HepG2 (cell line): ENCODE measurements around the gene SIVA1. TPM values are rescaled to one million over a fixed set of nuclear protein-coding genes. Genes with fewer than 3 reads are reported as not detected.

Experiments
- CBX1 ChIP-seq: IDR thresholded peaks from one replicate; pipeline ENCODE4 v1.6.1; 2016; ENCODE audit warnings: antibody characterized with exemption, low read depth
- FOXO1 ChIP-seq: sonication (generic); formaldehyde crosslinking; IDR thresholded peaks from 2 replicates; pipeline ENCODE4 v1.4.0; 2020; ENCODE audit warnings: missing genetic modification reagents
- HNRNPK ChIP-seq: fragments of 200-400 bp; formaldehyde crosslinking; IDR thresholded peaks from 2 replicates; pipeline ENCODE4 v1.6.1; 2018; ENCODE audit warnings: low read length, low read depth, moderate library complexity, mild to moderate bottlenecking; ENCODE audit not compliant: poor library complexity, severe bottlenecking
- NFAT5 ChIP-seq: sonication (generic); formaldehyde crosslinking; IDR thresholded peaks from 2 replicates; pipeline ENCODE4 v1.4.0; 2020; ENCODE audit warnings: missing genetic modification reagents
- YY1 ChIP-seq: IDR thresholded peaks from 2 replicates; pipeline ENCODE4 v1.6.1; 2011; ENCODE audit warnings: low read length, low read depth, moderate library complexity, mild to moderate bottlenecking; ENCODE audit not compliant: insufficient read depth, insufficient replicate concordance
- ZBTB14 ChIP-seq: sonication (generic); formaldehyde crosslinking; IDR thresholded peaks from 2 replicates; pipeline ENCODE4 v1.4.0; 2020; ENCODE audit warnings: missing genetic modification reagents
- ZBTB42 ChIP-seq: sonication (generic); formaldehyde crosslinking; IDR thresholded peaks from 2 replicates; pipeline ENCODE4 v1.5.0; 2020; ENCODE audit warnings: mild to moderate bottlenecking, missing genetic modification reagents
- ZBTB43 ChIP-seq: sonication (generic); formaldehyde crosslinking; conservative IDR thresholded peaks from 2 replicates; pipeline ENCODE4 v1.4.0; 2020; ENCODE audit warnings: missing genetic modification reagents
- ZBTB44 ChIP-seq: sonication (generic); formaldehyde crosslinking; IDR thresholded peaks from 2 replicates; pipeline ENCODE4 v1.4.0; 2020; ENCODE audit warnings: missing genetic modification reagents
- ZNF646 ChIP-seq: sonication (generic); formaldehyde crosslinking; IDR thresholded peaks from 2 replicates; pipeline ENCODE4 v1.9.0; 2021; ENCODE audit warnings: mild to moderate bottlenecking, missing genetic modification reagents
- ZNF652 ChIP-seq: IDR thresholded peaks from 2 replicates; pipeline ENCODE4 v1.6.1; 2016; ENCODE audit warnings: low read depth, borderline replicate concordance
- polyA plus RNA-seq, 8 experiments: library from polyadenylated mRNA; depleted of rRNA in 3 of 8; stranded (reverse) in 7 of 8; unstranded in 1 of 8; fragments of >200 nt; fragmentation: Illumina TruSeq in 4 of 8; extraction: Trizol in 4 of 8; gene quantifications; 2 replicates each; pipeline versions ENCODE4 v1.2.1 to v1.2.3, GENCODE V29; 2011 to 2016; ENCODE audit warnings: low read depth in 4 of 8, missing spikeins in 1 of 8, mixed read lengths in 1 of 8; ENCODE audit not compliant: insufficient read depth in 1 of 8
- total RNA-seq, 5 experiments: library from RNA; depleted of rRNA; stranded (reverse); fragments of >200 nt; fragmentation: Illumina TruSeq; extraction: Trizol; gene quantifications; 2 replicates each; pipeline ENCODE4 v1.2.3, GENCODE V29; 2016; ENCODE audit warnings: low read depth in 1 of 5

SIVA1 gene
- total and polyA plus RNA-seq, 2 of the 13 experiments (the other 11 are each of a cell fraction or from before 2014, with no cell fraction given), result 123 to 186 TPM

GRCh38 chr14:104766256-104766862 is 13.4 kb downstream of the SIVA1 start (continued):
- TF ChIP-seq FOXO1 (CRISPR knock-in tag) (no peak), NFAT5 (CRISPR knock-in tag) (no peak), ZBTB44 (CRISPR knock-in tag) (no peak), ZBTB42 (CRISPR knock-in tag) (no peak), ZNF652 (CRISPR knock-in tag) (no peak), ZNF646 (CRISPR knock-in tag) (no peak), ZBTB14 (CRISPR knock-in tag) (no peak), ZBTB43 (CRISPR knock-in tag) (no peak), HNRNPK (no peak), YY1 (no peak), CBX1 (no peak)
